Tibial nerve (tissue), 4 donors: ENCODE data around the gene PRKG1. TPM values are rescaled to one million over a fixed set of nuclear protein-coding genes. Genes with fewer than 3 reads are reported as not detected.

Source experiments
- DNase-seq, 2 donors: peaks; one replicate each; pipeline ENCODE4 v3.0.0-alpha.2; 2019; ENCODE audit warnings: low spot score in 2 of 2
- H3K27ac ChIP-seq, 4 donors: fragments of 200-600 bp; sonication (generic) in 3 of 4; one replicate each; pipeline ENCODE4 v1.5.1; 2017 to 2019; ENCODE audit warnings: mild to moderate bottlenecking in 1 of 4
- H3K27me3 ChIP-seq, 2 donors: fragments of 200-600 bp; sonication (generic) in 1 of 2; one replicate each; pipeline versions ENCODE4 v1.5.1 to v1.6.0; 2017 to 2019
- H3K36me3 ChIP-seq, 3 donors: fragments of 200-600 bp; sonication (generic); one replicate each; pipeline ENCODE4 v1.5.1; 2018 to 2019
- H3K4me1 ChIP-seq, 4 donors: fragments of 200-600 bp; sonication (generic) in 3 of 4; one replicate each; pipeline ENCODE4 v1.5.1; 2017 to 2019
- H3K4me3 ChIP-seq, 4 donors: fragments of 200-600 bp; sonication (generic) in 3 of 4; one replicate each; pipeline ENCODE4 v1.5.1; 2017 to 2019; ENCODE audit warnings: mild to moderate bottlenecking in 1 of 4, moderate library complexity in 1 of 4
- H3K9me3 ChIP-seq, 4 donors: fragments of 200-600 bp; sonication (generic) in 3 of 4; one replicate each; pipeline ENCODE4 v1.5.1; 2017 to 2019
- EP300 ChIP-seq, 2 donors: sonication (generic); formaldehyde crosslinking; IDR thresholded peaks; one replicate each; pipeline ENCODE4 v1.6.1; 2017; ENCODE audit warnings: antibody characterized with exemption in 2 of 2, mild to moderate bottlenecking in 1 of 2
- POLR2A ChIP-seq, 2 donors: fragments of 450-650 bp; IDR thresholded peaks; one replicate each; pipeline ENCODE4 v1.6.1; 2017; ENCODE audit warnings: antibody characterized with exemption in 2 of 2, mild to moderate bottlenecking in 2 of 2, moderate library complexity in 2 of 2
- WGBS, 2 donors: methylation state at CpG; one replicate each; pipeline ENCODE4 v1.1.5; 2018; 5-methylcytosine and 5-hydroxymethylcytosine counted together
- total RNA-seq, 4 donors: library from RNA; depleted of rRNA; stranded (reverse); fragments of >200 nt; gene quantifications; one replicate each; pipeline ENCODE4 v1.1.0, GENCODE V29; 2016
- TF ChIP-seq, protein P1 (sequence below), 5 experiments: fragments of 200-600 bp in 3 of 5; fragments of 450-650 bp in 2 of 5; sonication (generic) in 3 of 5; IDR thresholded peaks; one replicate each; pipeline ENCODE4 v1.5.1; 2016 to 2019; ENCODE audit warnings: antibody characterized with exemption in 5 of 5, mild to moderate bottlenecking in 3 of 5, moderate library complexity in 2 of 5

The PRKG1 gene
- total RNA-seq, 4 donors from 2014 or later: 8.7 to 35.0 (median 14.8) TPM

DNA sequence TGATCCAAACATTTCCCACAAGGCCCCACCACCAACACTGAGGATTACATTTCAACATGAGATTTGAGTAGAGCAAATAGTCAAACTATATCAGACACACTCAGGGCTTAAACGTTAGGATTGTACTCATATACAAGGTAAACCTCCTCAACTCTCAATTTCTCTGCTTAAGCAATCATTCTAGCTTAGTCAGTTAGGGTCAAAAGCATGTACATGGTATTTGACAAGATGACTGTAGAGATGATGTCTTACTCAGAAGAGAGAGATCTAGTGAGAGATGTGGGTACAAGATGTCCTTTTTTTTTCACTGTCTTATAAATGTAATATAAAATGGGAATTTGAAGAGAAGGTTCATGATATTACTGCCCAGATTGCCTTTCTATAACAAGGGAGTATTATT is 270.1 kb downstream of the PRKG1 start:
- H3K27ac ChIP-seq: no peak overlapping the region
- 70 to 82% methylated on average over 1 of the region's 1 CpG for WGBS, 2 donors
- no peaks in the 10 kb centered on the region for H3K27me3 ChIP-seq
- H3K4me1 ChIP-seq: peaks cover 0 to 4% (median 0%) of the 10 kb centered on the region in 4 donors
- TF ChIP-seq, protein P1, sequence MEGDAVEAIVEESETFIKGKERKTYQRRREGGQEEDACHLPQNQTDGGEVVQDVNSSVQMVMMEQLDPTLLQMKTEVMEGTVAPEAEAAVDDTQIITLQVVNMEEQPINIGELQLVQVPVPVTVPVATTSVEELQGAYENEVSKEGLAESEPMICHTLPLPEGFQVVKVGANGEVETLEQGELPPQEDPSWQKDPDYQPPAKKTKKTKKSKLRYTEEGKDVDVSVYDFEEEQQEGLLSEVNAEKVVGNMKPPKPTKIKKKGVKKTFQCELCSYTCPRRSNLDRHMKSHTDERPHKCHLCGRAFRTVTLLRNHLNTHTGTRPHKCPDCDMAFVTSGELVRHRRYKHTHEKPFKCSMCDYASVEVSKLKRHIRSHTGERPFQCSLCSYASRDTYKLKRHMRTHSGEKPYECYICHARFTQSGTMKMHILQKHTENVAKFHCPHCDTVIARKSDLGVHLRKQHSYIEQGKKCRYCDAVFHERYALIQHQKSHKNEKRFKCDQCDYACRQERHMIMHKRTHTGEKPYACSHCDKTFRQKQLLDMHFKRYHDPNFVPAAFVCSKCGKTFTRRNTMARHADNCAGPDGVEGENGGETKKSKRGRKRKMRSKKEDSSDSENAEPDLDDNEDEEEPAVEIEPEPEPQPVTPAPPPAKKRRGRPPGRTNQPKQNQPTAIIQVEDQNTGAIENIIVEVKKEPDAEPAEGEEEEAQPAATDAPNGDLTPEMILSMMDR (IDR thresholded peaks at IDR 0.05): no peak
- TF ChIP-seq EP300 (IDR thresholded peaks at IDR 0.05) (no peak), POLR2A (IDR thresholded peaks at IDR 0.05) (no peak)
- H3K36me3 ChIP-seq: no peaks in the 10 kb centered on the region
- DNase-seq: no peak
- H3K4me3 ChIP-seq: no peak overlapping the region
- H3K9me3 ChIP-seq: no peaks in the 10 kb centered on the region

DNA sequence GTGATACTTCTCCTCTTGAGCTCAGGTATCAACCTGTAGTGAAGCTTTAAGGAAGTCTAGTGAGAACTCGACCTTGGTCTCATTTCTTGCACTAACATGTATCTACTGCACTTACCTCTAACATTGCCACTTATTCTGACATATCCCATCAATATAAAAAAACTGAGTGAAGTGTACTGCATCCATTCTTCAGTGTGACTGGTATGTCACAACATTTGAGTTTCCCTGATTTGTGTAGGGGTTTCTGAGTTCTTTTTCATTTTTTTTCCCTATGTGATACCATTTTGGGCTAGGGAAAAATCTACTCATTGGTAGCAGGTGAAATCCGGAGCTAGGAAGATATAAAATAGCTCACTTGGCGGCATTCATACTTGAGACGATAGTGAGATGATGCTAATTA is 274.3 kb downstream of the PRKG1 start:
- Histone ChIP-seq H3K27ac (no peak overlapping the region), H3K36me3 (no peaks in the 10 kb centered on the region), H3K27me3 (no peaks in the 10 kb centered on the region), H3K4me3 (no peak overlapping the region), H3K9me3 (peaks cover 0 to 3% (median 0%) of the 10 kb centered on the region in 4 donors), H3K4me1 (no peaks in the 10 kb centered on the region)
- WGBS, 2 donors: 91 to 93% methylated on average over 4 of the region's 4 CpGs
- DNase-seq: no peak
- TF ChIP-seq EP300 (IDR thresholded peaks at IDR 0.05): no peak
- no peak for TF ChIP-seq POLR2A (IDR thresholded peaks at IDR 0.05)
- TF ChIP-seq, protein P1 (IDR thresholded peaks at IDR 0.05): no peak

DNA sequence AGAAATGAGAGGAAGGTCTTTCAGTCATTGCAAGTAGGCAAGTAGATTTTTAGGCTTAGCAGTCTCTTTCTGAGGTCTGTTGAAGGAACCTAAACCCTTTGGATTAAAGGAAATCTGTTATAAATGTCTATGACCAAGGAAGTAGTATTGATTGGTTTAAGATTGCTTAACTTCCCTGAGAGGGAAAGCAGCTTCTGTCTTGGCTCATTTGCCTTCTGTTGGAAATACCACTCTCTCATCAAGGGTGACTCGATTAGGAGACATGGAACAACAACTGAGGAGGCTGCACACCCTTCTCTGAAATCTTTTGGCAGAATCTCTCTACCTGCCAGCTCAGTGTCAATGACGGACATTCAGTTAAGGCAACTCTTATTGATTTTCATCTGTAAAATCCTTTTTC is 282.9 kb downstream of the PRKG1 start:
- Histone ChIP-seq H3K9me3 (peaks cover 0 to under 1% (median 0%) of the 10 kb centered on the region in 4 donors), H3K27me3 (no peaks in the 10 kb centered on the region), H3K36me3 (no peaks in the 10 kb centered on the region), H3K4me1 (no peaks in the 10 kb centered on the region), H3K4me3 (no peak overlapping the region), H3K27ac (no peak overlapping the region)
- DNase-seq: no peak
- TF ChIP-seq EP300 (IDR thresholded peaks at IDR 0.05) (no peak), POLR2A (IDR thresholded peaks at IDR 0.05) (no peak)
- TF ChIP-seq, protein P1 (IDR thresholded peaks at IDR 0.05): no peak
- 88 to 93% methylated on average over 2 of the region's 2 CpGs for WGBS, 2 donors

DNA sequence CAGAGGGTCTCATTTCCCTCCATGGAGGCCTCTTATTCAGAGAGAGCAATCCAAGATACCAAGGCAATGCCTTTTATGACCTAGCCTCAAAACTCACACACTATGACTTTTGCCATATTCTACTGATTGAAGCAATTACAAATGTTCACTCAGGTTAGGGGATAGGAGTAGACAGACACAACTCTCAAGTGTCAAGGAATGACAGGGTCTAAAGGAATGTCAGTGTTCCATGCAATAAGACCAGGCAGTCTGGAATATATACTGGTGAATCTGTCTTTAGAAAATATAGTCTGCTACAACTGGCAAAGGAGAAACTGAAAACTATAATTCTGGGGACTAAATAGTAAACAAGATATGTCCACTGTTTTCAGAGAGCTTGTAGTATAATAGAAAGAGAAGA is 283.9 kb downstream of the PRKG1 start:
- Histone ChIP-seq H3K36me3 (no peaks in the 10 kb centered on the region), H3K27me3 (no peaks in the 10 kb centered on the region), H3K27ac (no peak overlapping the region), H3K9me3 (no peaks in the 10 kb centered on the region), H3K4me1 (no peaks in the 10 kb centered on the region), H3K4me3 (no peak overlapping the region)
- TF ChIP-seq, protein P1 (IDR thresholded peaks at IDR 0.05): no peak
- TF ChIP-seq POLR2A (IDR thresholded peaks at IDR 0.05) (no peak), EP300 (IDR thresholded peaks at IDR 0.05) (no peak)
- DNase-seq: no peak

DNA sequence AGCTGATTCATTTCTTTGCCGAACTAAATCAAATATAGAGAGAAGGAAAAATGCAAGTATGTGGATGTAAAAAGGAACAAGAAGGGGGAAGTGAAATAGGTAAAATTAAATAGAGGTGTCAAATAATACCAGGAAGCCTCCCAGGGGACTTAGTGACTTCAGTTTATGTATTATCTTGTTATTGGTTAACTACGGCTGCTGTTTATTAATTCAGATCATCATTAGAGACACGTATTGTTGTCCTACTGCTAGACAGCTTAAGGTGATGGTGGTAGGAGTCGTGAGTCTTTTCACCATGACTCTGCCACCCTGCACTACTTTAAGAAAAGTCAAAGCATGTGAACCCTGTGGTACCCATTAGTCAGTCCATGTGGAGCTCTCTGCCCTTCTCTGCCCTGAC is 289.1 kb downstream of the PRKG1 start:
- H3K27me3 ChIP-seq: no peaks in the 10 kb centered on the region
- H3K9me3 ChIP-seq: no peaks in the 10 kb centered on the region
- no peak overlapping the region for H3K27ac ChIP-seq
- no peak for TF ChIP-seq EP300 (IDR thresholded peaks at IDR 0.05)
- TF ChIP-seq POLR2A (IDR thresholded peaks at IDR 0.05): no peak
- TF ChIP-seq, protein P1 (IDR thresholded peaks at IDR 0.05): no peak
- no peak overlapping the region for H3K4me3 ChIP-seq
- 93 to 94% methylated on average over 4 of the region's 4 CpGs for WGBS, 2 donors
- no peaks in the 10 kb centered on the region for H3K4me1 ChIP-seq
- no peak for DNase-seq
- no peaks in the 10 kb centered on the region for H3K36me3 ChIP-seq
